Left ventricle myocardium superior (tissue), 1 donor: ENCODE data around the gene GAD1. TPM values are rescaled to one million over a fixed set of nuclear protein-coding genes. Genes with fewer than 3 reads are reported as not detected.
A peak's percentile ranks its signal among the peaks of the same experiment; 100 is the strongest.

Experiments
- ATAC-seq: fragments of 200-7000 bp; cut with Tn5 transposase; one replicate; pipeline ENCODE4 v1.9.1; 2020; ENCODE audit warnings: mild to moderate bottlenecking, moderate library complexity
- DNase-seq: peaks from one replicate; pipeline ENCODE4 v3.0.0-alpha.2; 2020
- intact Hi-C: fragments of 100-400 bp; cut with micrococcal nuclease; formaldehyde crosslinking; loops from one replicate; pipeline ENCODE4 v1.11.0; 2022
- total RNA-seq: library from RNA; stranded (reverse); fragmentation: NEBNext Ultra II Directional; extraction: Animal tissue kit (Norgen Biotek cat#: 25700); gene quantifications from one replicate; pipeline ENCODE4 v1.2.1, GENCODE V29; 2021
- donor health status: DM: no; HTN: yes; CAD: no; lungs with severe emphysema.

GAD1 gene
- total RNA-seq, 1 donor from 2014 or later: not detected

DNA sequence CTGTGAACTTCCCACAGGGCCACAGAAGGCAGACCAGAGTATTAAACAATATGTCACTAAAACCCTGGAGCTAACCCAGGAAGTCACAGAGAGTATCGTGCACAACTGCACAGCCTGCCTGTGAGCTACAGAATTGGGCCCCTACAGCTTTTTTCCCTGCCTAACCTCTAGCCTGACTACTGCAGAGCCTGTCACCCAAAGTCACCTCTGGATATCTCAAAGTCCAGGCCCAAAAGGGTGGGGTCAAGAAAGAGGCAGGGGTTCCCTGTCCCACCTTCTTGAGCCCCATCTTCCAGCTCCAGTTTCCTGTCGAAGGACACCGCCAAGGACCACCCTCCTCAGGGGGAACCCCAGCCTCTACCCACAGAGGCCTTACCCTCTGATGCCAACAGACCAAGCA is 13.5 kb downstream of the GAD1 start:
- intact Hi-C loops: no loop called here
- ATAC-seq: no peak

GRCh38 chr2:170831115-170831514 is 14.4 kb downstream of the GAD1 start:
- intact Hi-C loops: no loop called here
- no peak for DNase-seq
- no peak for ATAC-seq

More for the DNA sequence above, 13.5 kb downstream of the GAD1 start:
- DNase-seq: no peak

GRCh38 chr2:170836027-170836426 is 19.3 kb downstream of the GAD1 start:
- no peak for ATAC-seq
- intact Hi-C loops: no loop called here
- no peak for DNase-seq

DNA sequence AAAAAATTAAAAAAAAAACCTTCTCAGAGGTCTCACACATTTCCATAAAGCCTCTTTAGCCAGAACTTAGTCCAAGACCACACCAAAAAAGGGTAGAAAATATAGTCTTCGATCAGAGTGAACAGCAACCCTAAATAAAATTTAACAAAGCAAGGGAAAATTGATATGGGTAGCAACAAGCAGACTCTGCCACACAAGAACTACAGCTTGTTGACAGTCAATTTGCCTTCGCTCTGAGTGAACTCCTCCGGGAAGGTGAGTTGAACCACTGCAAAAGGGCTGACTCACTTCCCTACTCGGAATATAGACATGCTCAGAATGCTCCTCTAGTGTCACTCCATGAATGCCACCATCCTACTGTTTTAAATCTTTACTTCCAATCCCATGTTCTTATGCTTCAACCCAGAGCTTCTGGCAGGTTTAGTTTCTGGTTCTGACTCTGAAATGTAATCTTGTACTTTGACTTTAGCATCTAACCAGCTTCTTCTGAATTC is 24.1 kb downstream of the GAD1 start:
- no peak for ATAC-seq

GRCh38 chr2:170842785-170843184 is 26.1 kb downstream of the GAD1 start:
- ATAC-seq: no peak
- DNase-seq: no peak
- intact Hi-C loops: no loop called here

More for the DNA sequence above, 24.1 kb downstream of the GAD1 start:
- no peak for DNase-seq
- intact Hi-C loops: no loop called here

- DNase-seq (no peak), ATAC-seq (no peak)
- intact Hi-C loops: no loop called here
Measured at GRCh38 chr2:170843656-170844055, 27.0 kb downstream of the GAD1 start.

GRCh38 chr2:170845343-170845742 is 28.7 kb downstream of the GAD1 start:
- DNase-seq (no peak), ATAC-seq (no peak)
- intact Hi-C loops: no loop called here

DNA sequence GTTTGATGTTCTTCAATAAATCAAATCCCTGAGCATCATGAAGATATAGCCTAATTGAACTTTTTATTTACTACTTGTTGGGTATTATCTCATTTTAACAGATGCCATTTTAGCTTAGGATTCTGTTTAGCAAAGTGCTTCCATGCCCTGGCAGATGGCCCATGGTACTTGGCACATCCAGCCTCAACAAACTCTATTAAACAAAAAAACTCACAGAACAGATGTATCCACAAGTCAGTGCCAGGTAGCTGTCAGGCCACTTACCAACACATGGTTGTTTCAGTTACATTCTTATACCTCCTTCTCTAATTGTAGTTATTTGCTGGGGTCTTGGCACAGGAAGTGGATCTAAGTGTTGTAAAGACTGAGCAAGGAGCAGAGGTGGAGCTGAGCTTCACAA is 29.6 kb downstream of the GAD1 start:
- DNase-seq: no peak
- intact Hi-C loops: no loop called here
- no peak for ATAC-seq

- intact Hi-C loops: no loop called here
- DNase-seq (no peak), ATAC-seq (no peak)
Measured at GRCh38 chr2:170847716-170848115, 31.0 kb downstream of the GAD1 start.

GRCh38 chr2:170848587-170848986 is 31.9 kb downstream of the GAD1 start:
- intact Hi-C loops: no loop called here
- DNase-seq (no peak), ATAC-seq (no peak)

GRCh38 chr2:170850251-170850650 is 33.6 kb downstream of the GAD1 start:
- intact Hi-C loops: no loop called here
- ATAC-seq (no peak), DNase-seq (no peak)

- DNase-seq (no peak), ATAC-seq (no peak)
- intact Hi-C loops: no loop called here
Measured at GRCh38 chr2:170851635-170852034, 34.9 kb downstream of the GAD1 start.

- ATAC-seq (no peak), DNase-seq (no peak)
- intact Hi-C loops: no loop called here
Measured at GRCh38 chr2:170856066-170856465, 39.4 kb downstream of the GAD1 start.

DNA sequence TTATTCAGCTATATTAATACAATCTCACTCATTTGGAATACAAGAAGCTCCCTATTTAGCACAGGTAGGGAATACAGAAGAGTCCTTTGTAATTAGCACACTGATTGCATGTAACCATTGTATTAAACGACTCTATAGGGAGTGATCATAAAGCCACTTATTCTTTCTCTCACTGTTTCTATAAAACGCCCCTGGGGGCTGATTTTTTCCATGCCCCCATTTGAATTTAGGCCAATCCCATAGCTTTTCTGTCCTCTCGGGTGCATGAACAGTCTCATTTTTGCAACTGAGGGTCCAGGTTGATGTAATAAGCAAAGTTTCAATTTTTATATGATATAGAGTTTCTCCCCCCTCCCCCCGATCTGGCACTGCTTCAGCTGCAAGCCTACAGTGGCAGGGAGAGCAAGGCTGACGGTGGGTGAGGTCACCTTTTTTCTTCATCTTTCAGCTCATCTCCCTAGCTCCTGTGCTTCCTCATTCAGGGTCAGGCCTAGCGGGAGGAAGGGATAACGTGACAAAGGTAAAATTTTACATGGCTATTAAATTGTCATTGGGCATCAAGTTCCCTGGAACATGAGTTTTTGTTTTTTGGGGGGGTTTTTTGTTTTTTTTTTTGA is 45.7 kb downstream of the GAD1 start:
- ATAC-seq (no peak), DNase-seq (no peak)
- intact Hi-C loops: no loop called here

DNA sequence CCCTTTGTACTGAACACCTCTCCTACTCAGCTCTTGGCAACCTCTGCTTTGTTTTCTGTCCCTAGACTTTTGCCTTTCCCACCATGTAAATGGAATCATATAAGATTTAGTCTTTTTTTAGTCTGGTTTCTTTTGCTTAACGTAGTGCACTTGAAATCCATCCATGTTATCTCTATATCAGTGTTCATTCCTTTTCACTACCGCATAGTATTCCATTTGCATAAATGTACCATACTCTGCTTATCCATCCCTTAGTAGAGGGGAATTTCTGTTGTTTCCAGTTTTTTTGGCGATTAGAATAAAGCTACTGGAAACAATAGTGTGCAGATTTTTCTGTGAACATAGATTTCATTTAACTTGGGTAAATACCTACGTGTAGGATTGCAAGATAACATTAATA is 46.4 kb downstream of the GAD1 start:
- intact Hi-C loops: no loop called here
- DNase-seq (no peak), ATAC-seq (no peak)

- DNase-seq (no peak), ATAC-seq (no peak)
- intact Hi-C loops: no loop called here
Measured at GRCh38 chr2:170869036-170869435, 52.3 kb downstream of the GAD1 start.

DNA sequence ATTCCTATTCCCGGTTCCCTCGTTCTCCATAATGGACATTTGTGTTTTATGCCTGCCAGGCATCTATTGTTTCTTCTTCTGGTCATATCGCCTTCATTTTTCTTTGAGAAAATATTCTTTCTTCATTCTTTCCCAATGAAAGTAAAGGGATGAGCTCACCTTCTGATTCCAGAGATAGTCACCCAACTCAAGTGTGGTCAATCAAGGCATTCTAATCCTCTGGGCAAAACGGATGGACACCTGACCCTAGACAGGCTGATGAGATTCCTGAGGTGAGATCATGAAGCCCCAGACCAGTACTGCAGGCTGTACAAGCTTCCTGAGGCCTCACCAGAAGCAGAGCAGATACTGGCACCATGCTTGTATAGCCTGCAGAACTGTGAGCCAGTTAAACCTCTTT is 52.8 kb downstream of the GAD1 start:
- ATAC-seq (no peak), DNase-seq (no peak)
- intact Hi-C loops: no loop called here

DNA sequence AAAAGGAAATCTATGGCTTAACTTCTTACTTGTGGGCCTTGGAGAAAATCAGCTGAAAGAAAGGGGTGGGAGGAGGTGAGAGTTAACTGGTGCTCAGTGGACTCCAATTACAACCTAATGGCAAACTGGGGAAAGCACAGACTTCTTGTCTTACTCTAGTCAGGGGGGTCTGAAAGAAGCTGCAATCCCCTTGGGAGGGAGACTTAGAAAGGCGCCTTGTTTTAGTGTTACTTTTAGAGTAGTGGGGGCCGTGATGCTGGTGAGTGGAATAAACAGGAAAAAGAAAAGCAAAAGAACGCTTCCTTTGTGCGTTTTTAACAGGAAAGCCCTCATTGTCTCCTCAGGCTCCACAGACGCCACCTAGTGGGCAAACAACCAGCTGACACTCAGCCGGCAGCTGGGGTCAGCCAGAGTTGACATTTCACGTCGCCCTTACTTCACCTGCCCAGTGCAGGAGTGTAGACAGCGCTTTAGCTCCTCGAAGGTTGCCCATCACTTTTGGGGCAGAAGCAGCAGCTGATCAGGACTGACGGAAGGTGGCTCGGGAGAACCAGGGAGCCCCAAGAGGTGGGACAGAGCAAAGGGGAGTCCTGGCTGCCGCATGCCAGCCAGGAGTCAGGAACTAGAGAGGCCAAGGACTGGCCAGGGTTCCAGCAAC is 56.5 kb downstream of the GAD1 start:
- ATAC-seq: peak; percentile 92
- intact Hi-C loops: no loop called here
- peak; percentile 77 for DNase-seq

GRCh38 chr2:170878066-170878465 is 61.4 kb downstream of the GAD1 start:
- DNase-seq (no peak), ATAC-seq (no peak)
- intact Hi-C loops: no loop called here

GRCh38 chr2:170878505-170878904 is 61.8 kb downstream of the GAD1 start:
- intact Hi-C loops: no loop called here

DNA sequence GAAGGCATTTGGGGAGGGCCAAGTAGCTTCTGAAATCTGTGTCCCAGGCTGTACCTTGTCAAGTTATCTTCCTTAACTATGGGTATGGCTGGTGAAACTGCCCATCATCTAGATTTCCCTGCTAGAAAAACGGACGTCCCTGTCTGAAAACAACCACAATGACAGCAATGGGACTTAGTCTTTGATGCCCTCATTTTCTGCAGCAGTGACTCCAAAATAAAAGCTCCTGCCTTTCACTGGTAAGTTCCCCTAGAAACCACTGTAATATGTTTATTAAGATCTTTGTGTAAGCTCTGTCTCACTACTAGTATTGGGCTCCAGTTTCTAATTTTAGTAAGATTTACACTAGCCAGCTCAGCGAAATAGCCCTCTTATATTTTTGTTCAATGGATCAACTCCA is 65.2 kb downstream of the GAD1 start:
- intact Hi-C loops: no loop called here

More at GRCh38 chr2:170878505-170878904, 61.8 kb downstream of the GAD1 start:
- ATAC-seq (no peak), DNase-seq (no peak)

More for the DNA sequence above, 65.2 kb downstream of the GAD1 start:
- ATAC-seq (no peak), DNase-seq (no peak)
